RWPE2 (cell line): ENCODE data around the gene MCTP2.
A peak's percentile ranks its signal among the peaks of the same experiment; 100 is the strongest.

ENCODE experiments used
- ATAC-seq: fragments of 200-7000 bp; cut with Tn5 transposase; 3 replicates; pipeline ENCODE4 v1.9.1; 2021; ENCODE audit warnings: low read depth
- DNase-seq: peaks from one replicate; pipeline ENCODE4 v3.0.0-alpha.2; 2020; ENCODE audit warnings: low spot score
- H3K27ac ChIP-seq: fragments of 450-650 bp; 2 replicates; pipeline ENCODE4 v1.5.1; 2017; ENCODE audit warnings: mild to moderate bottlenecking; ENCODE audit not compliant: poor library complexity, severe bottlenecking
- H3K27me3 ChIP-seq: fragments of 250-450 bp; sonication (Bioruptor Pico); 2 replicates; pipeline ENCODE4 v1.5.1; 2021; ENCODE audit warnings: mild to moderate bottlenecking, moderate library complexity; ENCODE audit not compliant: insufficient read depth, poor library complexity, severe bottlenecking
- H3K36me3 ChIP-seq: fragments of 250-450 bp; sonication (Bioruptor Pico); 2 replicates; pipeline ENCODE4 v1.5.1; 2020; ENCODE audit warnings: low read depth, mild to moderate bottlenecking, moderate library complexity
- H3K4me1 ChIP-seq: fragments of 250-450 bp; sonication (Bioruptor Pico); 2 replicates; pipeline ENCODE4 v1.5.1; 2021; ENCODE audit warnings: mild to moderate bottlenecking, moderate library complexity; ENCODE audit not compliant: insufficient read depth, poor library complexity, severe bottlenecking
- H3K4me3 ChIP-seq: fragments of 250-450 bp; sonication (Bioruptor Pico); 2 replicates; pipeline ENCODE4 v1.5.1; 2021; ENCODE audit warnings: mild to moderate bottlenecking, moderate library complexity; ENCODE audit not compliant: severe bottlenecking
- H3K9me3 ChIP-seq: fragments of 250-450 bp; sonication (Bioruptor Pico); 2 replicates; pipeline ENCODE4 v1.5.1; 2021; ENCODE audit warnings: mild to moderate bottlenecking, moderate library complexity; ENCODE audit not compliant: severe bottlenecking
- TF ChIP-seq, protein P1 (sequence below): fragments of 450-650 bp; IDR thresholded peaks from one replicate; pipeline ENCODE4 v1.5.1; 2017; ENCODE audit warnings: mild to moderate bottlenecking, moderate library complexity; ENCODE audit not compliant: poor library complexity, severe bottlenecking

The MCTP2 gene

DNA sequence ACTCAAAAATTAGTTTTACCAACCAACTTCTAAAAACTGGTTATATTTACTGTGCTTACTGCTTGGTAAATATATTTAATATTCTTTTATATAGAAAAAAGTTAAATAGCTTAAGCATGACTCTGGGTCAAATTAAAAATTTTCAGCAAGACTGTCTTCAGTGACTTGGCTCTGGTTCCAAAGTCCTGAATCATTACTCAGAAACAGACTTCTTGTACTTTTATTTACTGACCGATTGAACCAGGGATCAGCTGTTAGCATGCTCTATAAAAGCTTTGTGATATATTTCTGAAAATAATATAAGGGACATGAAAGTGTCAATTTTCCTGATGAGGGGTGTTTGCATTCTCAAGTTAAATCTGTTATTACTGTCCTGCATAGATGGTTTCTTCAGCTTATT, 164.3 kb downstream of the MCTP2 start:
- peaks cover 4% of the 10 kb centered on the region; the same call in 1 of the 2 replicates for H3K36me3 ChIP-seq
- H3K27me3 ChIP-seq: no peaks in the 10 kb centered on the region
- no peak overlapping the region for H3K27ac ChIP-seq
- peak; percentile 67 for ATAC-seq
- DNase-seq: no peak
- peaks cover 6% of the 10 kb centered on the region for H3K4me1 ChIP-seq
- no peaks in the 10 kb centered on the region for H3K9me3 ChIP-seq
- H3K4me3 ChIP-seq: no peak overlapping the region
- TF ChIP-seq, protein P1, sequence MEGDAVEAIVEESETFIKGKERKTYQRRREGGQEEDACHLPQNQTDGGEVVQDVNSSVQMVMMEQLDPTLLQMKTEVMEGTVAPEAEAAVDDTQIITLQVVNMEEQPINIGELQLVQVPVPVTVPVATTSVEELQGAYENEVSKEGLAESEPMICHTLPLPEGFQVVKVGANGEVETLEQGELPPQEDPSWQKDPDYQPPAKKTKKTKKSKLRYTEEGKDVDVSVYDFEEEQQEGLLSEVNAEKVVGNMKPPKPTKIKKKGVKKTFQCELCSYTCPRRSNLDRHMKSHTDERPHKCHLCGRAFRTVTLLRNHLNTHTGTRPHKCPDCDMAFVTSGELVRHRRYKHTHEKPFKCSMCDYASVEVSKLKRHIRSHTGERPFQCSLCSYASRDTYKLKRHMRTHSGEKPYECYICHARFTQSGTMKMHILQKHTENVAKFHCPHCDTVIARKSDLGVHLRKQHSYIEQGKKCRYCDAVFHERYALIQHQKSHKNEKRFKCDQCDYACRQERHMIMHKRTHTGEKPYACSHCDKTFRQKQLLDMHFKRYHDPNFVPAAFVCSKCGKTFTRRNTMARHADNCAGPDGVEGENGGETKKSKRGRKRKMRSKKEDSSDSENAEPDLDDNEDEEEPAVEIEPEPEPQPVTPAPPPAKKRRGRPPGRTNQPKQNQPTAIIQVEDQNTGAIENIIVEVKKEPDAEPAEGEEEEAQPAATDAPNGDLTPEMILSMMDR: no peak

DNA sequence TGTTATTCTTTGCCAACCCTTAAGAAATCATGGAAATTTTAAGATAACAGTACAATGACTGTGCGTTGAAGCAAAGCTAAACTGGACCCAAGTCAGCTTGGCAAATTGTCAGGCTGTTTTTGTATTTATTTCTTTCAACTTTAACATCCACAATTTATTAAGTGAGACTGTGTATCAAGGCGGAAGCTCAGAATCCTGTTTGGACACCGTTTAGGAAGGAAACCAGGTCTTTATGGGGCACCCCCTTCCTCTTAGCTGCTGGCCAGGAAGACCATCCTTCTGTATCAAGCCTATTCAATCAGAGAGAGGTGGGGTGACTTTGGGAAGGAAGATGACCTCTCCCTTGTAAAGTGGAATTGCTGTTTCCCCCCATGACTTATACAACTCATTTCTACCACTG, 166.0 kb downstream of the MCTP2 start:
- Histone ChIP-seq H3K4me3 (no peak overlapping the region), H3K36me3 (peaks cover 18% of the 10 kb centered on the region), H3K9me3 (no peaks in the 10 kb centered on the region)

DNA sequence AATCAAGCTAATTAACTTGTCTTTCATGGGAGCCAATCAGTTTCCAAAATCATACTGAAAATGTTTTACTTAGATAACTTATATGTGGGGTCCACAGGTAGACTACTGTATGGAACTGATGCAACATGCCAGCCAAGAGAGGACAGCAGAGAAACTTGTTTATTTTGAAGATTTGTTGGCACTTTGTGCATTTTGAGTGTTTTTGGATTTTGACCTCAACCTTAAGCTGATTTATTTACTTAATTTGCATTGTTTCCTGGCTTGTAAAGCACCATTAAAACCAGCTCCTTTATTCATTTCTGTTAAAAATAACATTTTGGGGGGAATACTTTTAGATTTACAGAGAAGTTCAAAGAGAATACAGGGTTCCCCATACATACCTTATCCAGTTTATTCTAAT, 166.6 kb downstream of the MCTP2 start:
- TF ChIP-seq, protein P1: no peak
- no peaks in the 10 kb centered on the region for H3K9me3 ChIP-seq
- no peak for ATAC-seq

More for the DNA sequence above, 166.0 kb downstream of the MCTP2 start:
- Histone ChIP-seq H3K27me3 (no peaks in the 10 kb centered on the region), H3K27ac (no peak overlapping the region), H3K4me1 (peaks cover 6% of the 10 kb centered on the region)
- ATAC-seq (no peak), DNase-seq (no peak)
- TF ChIP-seq, protein P1: no peak

DNA sequence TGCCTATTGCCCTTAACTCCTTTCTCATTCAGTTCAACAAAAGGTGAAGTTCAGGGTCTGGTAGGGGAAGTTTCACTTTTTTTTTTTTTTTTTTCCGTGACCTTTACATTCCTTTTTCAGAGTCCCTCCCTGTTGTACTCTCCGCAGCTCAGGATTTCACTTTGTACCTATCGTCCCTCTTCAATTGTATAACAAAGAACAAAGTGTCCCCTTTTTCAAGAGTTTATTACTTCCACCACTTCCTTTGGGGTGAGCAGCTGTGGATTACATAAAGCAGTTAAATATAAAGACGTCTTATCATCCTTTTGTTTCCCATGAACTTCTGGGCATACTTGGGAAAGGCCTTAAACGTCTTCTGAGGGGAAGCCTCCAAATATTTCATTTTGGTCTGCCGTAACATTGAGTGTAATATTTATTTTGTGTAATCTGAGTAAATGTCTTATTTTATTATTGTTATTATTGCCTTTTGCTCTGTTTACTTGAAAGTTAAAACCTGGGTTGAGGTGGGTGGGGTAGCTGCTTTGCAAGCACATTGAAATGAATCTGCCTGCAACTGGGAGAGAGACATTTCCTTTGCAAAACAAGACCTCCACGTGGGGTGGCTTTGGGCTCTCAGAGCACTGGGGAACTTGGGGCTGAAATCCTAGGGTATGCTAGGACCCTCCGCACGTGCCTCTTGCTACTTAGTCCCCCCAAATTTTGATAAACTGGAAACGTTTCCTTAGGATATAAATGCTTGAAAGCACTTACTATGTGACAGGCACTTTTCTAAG, 169.4 kb downstream of the MCTP2 start:
- ATAC-seq: no peak
- H3K27ac ChIP-seq: no peak overlapping the region
- H3K4me3 ChIP-seq: no peak overlapping the region
- no peaks in the 10 kb centered on the region for H3K4me1 ChIP-seq
- no peaks in the 10 kb centered on the region for H3K9me3 ChIP-seq
- no peaks in the 10 kb centered on the region for H3K27me3 ChIP-seq
- H3K36me3 ChIP-seq: peaks cover 29% of the 10 kb centered on the region
- TF ChIP-seq, protein P1: no peak
- no peak for DNase-seq

More for the DNA sequence above, 166.6 kb downstream of the MCTP2 start:
- Histone ChIP-seq H3K4me3 (no peak overlapping the region), H3K4me1 (peaks cover 6% of the 10 kb centered on the region), H3K27ac (no peak overlapping the region), H3K27me3 (no peaks in the 10 kb centered on the region), H3K36me3 (peaks cover 21% of the 10 kb centered on the region)
- no peak for DNase-seq

DNA sequence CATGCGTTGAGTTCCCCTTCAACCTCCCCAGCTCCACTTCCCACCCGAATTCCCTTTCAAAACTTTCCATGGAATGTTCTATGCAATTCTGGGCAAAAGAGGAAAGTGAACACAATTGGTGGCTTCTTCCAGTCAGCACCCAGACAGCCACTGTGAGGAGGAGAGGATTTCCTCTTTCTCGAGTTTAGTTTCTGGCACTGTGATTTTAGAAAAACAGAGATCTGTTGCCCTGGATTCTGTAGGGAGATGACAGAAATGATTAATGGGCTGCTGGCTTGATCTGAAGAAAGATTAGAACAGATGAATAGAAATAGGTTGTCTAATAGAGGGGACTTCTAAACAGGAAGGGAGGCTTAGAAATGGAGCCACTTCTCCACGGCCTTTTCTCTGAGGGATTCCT, 172.0 kb downstream of the MCTP2 start:
- H3K9me3 ChIP-seq: no peaks in the 10 kb centered on the region
- H3K36me3 ChIP-seq: peaks cover 27% of the 10 kb centered on the region
- no peak overlapping the region for H3K27ac ChIP-seq
- TF ChIP-seq, protein P1: no peak
- no peaks in the 10 kb centered on the region for H3K4me1 ChIP-seq
- ATAC-seq: no peak
- H3K4me3 ChIP-seq: no peak overlapping the region
- DNase-seq: no peak
- no peaks in the 10 kb centered on the region for H3K27me3 ChIP-seq
